Mucosa of gallbladder (tissue), 1 donor: ENCODE data around the gene TENT4A. TPM values are rescaled to one million over a fixed set of nuclear protein-coding genes. Genes with fewer than 3 reads are reported as not detected.

Experiments used
- DNase-seq: peaks from one replicate; pipeline ENCODE4 v3.0.0-alpha.2; 2020; ENCODE audit warnings: low spot score
- total RNA-seq: library from RNA; stranded (reverse); gene quantifications from one replicate; pipeline ENCODE4 v1.2.1, GENCODE V29; 2021
- donor health status: DM: no; HTN: no; CAD: no.

TENT4A gene
- total RNA-seq, 1 donor from 2014 or later, result 19.8 TPM

DNA sequence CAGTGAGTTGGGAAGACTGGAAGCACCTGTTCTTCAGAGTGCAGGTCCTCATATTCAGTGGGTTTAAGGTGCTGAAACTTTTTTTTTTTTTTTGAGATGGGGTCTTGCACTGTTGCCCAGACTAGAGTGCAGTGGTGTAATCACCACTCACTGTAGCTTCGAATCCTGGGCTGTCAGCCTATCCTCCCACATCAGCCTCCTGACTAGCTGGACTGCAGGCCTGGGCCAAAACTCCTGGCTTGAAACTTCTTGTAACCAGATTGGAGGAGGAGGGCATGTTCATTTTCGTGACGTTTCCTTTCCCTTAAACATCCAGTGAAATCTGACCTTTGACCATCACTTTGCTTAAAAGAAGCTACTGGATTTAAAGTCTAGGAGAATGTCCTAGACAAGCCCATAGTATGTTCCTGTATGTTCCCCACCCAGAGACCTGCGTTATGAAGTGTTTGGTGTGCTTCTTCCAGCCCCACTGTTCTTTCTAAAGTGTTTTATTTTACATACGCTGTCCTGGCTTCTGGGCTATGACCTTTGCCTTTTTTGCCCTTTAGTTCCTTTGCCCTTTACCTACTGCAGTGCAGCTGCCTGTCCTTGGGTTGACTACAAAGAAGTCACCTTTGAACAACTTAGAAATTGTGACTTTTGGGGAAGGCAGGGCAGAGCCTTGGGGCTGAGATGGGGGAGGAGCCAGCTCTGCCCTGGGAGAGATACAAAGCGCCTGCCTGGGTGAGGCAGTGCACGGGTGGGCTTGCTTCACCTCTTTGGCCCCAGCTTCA is 18.4 kb downstream of the TENT4A start:
- DNase-seq, result no peak

DNA sequence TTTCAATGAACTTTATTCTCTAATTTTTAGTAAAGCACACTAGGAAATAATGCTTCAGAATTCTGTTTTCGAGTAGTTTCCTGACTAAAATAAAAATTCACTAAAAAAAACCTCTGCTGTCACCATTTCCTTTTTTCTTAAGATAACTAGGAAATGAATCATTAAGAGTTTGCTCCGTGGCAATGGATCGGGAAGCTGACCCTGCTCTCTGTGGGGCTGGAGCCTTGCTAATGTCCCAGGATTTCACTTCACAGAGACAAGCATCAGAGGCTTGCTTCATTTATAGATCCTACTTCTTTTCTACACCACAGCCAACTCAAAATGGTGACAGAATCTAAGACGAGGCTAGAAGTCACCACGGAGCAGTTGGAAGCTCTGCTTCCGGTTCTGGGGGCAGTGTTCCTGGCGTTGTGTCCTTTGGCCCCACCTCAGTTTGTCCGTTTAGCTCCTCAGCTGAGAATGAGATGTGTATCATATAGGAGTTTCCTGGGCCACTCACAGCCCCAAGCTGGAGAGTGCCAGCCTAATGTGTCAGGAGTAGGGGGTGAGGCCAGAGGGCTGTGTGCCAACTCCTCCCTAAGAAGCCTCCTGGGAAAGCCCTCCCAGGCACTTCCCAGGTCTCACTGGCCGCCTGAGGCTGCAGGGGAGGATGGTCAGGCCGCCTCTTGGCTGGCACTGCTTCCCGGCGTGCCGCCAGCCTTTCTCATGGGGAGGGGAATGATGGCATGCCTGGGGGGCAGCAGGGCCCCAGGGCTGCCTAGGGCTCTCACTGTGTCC is 19.6 kb downstream of the TENT4A start:
- no peak for DNase-seq

DNA sequence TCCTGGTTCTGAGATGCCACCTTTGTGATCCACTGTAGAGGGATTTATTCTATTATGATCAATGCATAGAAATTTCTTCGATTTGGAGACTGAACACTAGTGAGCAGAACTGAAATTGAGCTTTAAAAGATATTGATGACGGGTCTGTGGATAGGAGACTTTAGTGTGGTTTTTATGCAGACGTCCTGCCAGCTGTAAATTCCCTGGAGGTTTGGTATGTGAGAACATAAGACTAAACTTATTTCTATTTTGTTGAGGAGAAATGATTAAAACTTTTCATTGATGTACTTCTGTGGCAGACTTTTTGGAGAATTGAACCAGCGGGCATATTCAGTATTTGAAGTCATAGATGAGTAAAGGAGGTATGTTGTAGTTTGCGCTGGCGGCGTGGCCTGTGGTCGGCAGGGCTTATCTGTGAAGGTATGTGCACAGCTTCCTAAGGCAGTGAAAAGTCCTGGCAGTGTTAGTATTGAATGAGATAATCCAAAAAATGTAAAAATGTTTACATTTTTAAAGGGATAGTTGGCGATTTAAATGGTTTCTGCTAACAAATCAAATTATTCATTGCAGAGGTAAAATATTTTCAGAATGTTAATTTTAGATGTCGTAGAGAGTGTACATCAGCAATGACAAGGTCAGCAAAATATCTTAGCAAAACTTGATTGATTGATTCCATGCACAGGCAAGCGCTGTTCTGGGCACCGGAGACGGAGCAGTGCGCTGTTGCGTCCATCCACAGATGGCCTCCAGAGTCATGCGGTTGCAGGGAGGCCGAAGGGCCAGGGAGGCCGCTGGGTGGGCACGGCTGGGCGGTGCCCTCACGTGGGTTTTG is 20.4 kb downstream of the TENT4A start:
- no peak for DNase-seq

DNA sequence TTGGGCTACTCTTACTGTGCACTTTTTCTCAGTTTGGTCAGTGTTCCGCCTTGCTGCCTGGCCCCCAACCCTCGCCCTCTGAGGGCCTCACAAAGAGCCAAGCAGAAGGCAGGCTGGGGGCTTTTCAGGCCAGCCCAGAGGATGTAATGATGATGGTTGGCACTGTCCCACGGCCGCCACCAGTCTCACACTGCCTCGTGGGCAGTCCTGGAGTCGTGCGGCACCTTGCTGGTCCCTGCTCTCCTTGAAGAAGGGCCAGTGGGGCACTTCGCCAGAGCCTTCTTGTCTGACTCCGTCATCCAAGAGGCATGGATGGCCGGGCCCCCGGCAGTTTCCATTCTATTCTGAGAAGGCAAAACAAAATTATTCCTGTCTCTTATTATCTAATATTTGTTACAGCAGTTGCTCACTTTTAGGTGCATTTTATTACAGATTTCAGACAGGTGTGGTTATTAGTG is 21.0 kb downstream of the TENT4A start:
- no peak for DNase-seq

DNA sequence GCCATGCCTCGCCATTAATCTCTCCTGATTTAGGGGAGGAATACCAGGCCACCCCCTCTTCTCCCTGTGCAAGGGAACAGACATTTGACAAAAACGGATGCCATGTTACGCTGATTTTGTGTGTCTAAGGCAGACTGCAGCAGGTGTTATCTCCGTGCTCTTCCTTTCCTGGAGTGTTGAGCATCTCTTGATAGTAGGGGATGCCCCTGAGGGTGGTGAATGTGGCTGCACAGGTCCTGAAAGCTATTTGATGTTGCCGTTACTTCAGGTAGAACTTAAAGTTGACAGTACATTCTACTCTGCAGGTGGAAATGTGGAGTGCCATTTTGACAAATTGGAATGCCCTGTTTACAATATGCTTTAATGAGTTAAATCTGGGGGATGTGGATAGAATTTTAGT is 21.5 kb downstream of the TENT4A start:
- no peak for DNase-seq

DNA sequence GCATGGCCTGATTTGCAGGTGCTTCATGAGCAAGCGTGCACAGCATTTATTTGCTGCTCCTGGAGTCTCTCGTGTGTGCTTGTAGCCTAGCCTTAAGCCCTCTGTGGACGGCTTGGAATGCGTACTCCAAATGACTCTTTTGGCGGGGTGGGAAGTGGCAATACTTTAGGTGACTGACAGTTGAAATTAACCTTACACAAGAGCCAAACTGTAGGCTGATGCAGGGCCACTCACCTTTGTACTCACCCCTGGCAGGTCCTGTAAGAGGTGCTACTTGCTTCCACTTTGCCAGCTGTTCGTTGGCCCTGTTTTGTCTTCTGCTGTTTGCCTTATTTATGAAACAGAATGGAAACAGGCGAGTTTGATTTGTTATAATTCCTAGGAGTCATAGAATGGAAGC is 22.9 kb downstream of the TENT4A start:
- no peak for DNase-seq

DNA sequence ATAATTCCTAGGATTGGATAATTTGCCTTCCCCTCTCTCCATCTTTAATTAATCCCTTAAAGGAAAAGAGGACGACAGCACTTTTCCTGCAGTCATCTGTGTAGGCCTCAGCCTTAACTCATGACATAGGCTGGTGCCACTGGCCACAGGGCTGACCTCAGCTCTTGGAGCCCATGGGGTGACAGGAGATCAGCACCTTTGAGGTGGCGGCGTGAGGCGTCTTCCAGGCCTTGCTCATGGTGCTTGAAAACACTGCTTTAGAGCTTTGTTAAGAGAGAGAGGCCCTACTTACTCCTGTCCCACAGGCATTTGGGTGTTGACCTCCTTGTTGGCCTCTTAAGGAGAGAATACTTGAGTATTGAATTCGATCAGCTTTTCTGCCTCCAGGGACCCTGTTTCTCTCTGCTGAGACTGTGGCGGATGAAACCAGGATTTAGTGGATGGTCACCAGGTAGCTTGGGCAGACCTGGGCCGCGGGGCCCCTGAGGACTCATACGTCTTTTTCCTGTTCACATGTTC is 23.4 kb downstream of the TENT4A start:
- no peak for DNase-seq

DNA sequence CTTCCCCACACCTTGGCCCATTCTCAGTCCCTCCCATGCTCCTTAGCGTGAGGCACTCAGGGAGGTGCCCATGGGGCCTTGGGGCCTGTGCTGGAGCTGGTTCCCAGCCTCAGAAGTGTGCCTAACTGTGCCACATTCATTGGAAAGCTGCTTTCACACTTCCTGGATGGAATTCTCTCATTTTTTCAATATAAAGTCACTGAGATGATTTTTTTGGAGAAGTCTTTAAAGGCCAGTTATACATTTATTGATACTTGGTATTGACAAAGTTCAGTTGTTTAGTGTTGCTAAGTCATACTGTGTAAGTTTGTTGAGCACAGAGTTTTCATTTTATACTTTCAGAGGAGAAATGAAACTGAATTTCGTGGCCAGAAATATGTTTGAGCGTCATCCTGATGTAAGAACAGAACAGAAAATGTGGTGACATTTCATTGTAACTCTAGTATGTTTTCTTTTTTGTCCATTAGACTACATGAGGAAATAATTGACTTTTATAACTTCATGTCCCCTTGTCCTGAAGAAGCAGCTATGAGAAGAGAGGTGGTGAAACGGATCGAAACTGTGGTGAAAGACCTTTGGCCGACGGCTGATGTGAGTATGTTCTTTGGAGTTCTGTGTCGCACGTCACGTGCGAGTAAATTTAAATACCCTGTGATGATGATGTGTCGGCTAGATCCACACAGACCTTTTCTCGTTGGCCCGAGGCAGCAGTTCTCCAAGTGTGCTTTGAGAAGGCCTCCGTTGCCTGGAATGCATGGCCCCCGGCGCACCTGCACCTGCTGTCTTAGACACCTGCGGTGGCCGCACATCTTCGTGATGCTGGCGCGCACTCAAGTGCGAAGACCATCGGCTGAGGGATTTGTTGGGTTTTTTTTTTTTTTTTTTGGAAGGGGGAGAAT is 24.1 kb downstream of the TENT4A start:
- DNase-seq, result no peak

DNA sequence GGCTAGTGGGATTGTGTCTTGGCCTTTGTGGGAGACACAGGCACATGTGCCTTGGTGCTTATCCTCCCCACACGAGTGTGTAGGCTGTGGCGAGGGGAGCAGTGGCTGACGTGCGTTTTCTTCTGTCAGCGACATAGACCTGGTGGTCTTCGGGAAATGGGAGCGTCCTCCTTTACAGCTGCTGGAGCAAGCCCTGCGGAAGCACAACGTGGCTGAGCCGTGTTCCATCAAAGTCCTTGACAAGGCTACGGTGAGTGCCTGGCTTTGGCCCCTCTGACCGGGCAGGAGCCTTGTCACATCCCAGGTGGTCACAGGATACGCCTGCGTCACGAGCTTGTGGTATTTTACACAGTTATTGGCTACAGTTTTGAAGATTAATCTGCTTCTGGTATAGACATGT is 26.4 kb downstream of the TENT4A start:
- DNase-seq, result no peak

DNA sequence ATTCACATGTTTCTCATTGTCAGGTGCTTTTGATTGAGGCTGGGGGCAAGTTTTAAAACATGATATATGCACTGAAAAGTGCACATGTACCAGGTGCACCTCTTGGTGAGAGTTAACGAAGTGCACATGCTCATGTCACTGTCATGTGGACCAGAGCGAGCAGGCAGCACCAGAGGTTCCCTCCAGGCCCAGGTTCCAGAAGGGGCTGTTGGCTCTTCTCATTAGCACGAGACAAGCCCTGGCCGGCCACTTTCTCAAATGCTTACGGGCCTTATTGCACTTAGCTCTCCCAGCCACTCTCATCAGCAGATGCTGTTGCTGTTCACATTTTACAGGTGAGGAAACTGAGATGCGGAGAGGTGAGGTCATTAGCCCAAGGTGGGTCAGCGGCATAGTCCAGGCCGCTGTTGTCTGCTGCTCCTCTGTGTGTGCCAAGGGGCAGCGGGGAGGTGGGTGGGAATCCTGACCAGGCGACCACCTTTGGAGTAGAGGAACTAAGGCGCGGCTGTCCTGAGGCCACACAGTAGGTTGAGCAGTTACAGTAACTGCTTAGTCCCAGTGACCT is 27.4 kb downstream of the TENT4A start:
- no peak for DNase-seq

DNA sequence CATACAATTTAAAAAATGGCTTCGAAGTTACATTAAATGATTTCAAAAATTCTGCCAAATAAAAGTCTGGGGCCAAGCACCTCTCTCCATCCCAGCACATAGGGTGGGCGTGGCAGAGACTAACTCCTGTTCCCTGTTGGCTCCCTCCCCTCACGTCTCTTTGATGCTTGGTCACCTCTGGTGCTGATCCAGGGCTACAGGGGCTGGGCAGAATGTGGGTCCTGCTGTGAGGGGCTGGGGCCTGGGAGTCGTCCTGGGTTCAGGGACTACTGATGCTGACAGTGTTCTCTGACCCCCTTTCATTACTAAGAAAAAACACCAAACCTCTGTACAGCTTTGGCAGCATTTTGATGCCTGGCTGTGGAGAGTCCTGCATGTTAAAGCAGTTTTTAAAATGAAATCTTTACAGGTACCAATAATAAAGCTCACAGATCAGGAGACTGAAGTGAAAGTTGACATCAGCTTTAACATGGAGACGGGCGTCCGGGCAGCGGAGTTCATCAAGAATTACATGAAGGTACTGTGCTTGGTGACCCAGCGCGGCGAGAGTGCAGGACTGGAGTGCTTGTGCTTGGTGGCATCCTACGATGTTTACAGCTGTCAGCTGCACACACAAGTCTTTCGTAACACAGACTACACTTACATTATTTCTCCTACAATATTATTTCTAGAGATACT is 29.0 kb downstream of the TENT4A start:
- no peak for DNase-seq

DNA sequence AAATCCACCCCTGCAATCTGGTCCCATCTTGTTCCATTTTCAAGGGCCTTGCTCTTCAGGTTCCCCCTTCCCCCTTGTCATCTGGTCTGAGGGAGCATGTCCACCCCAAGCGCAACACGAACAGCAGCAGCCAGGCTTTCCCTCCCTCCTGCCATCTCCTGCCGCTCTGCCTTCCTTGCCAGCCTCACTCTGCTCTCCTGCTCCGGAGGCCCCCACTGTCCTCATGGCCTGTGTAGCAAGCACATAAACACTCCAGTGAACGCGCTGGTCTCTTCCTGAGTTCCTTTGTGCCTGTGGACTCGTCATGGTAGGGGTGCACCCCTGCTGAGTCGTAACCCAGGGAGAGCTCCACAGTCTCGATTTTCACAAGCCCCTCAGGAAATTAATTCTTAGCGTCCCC is 29.9 kb downstream of the TENT4A start:
- DNase-seq, result no peak

DNA sequence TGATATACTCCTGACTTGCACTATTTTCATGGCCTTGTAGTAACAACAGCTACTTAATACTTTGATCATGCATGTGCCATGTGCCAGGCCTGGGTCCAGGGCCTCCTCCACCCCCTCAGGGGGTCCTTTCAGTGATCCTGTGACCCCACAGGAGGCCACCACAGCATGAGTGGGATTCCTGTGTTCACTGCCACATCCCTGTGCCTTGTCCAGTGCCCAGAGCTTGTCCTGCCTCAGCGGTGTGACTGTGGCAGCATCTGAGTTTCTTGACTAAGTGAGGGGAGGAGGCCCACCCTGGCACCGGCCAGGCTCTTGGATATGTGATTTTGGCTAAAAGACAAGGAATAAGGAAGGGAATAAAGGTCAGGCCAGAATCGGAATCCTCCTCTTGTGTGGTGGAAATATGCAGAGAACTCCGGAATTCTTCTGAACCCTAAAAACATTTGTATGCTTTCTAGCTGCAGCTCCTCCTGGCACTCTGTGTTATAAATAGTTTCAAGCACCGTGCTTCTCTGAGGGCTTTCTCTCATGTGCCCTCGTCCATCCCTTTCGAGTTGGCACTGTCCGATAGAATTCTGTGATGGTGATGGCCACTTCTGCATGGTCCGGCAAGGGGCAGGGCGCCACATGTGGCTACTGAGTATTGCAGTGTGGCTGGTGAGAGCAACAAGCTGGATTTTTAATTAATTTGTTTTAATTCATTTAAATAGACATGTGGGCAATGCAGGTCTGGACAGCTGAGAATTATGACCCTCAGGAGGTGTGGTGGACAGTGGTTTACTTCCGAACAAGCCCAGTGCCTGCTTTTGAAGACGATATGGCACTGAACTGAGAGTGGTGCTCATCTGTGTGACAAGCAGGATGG is 31.8 kb downstream of the TENT4A start:
- DNase-seq, result no peak

DNA sequence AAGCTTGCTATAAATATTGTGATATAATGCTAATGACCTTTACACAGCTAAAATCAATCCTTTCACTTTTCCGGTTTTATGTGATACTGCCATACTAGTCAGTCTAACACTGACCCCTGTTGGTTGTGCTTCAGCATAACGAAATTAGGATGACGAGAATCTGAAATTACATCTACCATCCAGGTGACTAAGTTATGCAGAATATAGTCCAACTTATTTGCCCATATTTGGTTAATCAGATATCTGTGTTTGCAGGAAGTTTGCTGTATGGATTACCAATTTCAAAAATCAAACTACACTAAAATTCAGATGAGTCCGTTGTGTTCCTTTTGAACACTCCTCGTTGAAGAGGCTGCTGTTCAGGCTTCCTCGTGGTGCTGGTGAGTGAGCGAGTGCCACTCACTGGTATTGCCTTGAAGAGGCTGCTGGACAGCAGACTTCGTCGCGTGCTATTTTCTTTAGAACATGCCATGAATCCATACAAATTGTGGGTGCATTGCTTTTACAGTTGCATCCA is 32.5 kb downstream of the TENT4A start:
- DNase-seq, result no peak

DNA sequence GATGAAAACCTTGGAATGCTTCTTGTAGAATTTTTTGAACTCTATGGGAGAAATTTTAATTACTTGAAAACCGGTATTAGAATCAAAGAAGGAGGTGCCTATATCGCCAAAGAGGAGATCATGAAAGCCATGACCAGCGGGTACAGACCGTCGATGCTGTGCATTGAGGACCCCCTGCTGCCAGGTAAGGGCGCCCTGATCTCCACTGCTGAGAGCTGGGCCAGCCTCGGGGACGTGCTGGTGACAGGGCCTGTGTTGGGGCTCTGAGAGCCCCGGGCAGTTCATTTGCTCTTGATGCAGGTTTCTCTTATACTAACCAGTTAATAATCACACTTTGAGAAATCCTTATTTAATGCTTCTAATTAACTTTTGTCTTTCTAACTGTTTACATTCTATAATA is 33.0 kb downstream of the TENT4A start:
- DNase-seq, result no peak

DNA sequence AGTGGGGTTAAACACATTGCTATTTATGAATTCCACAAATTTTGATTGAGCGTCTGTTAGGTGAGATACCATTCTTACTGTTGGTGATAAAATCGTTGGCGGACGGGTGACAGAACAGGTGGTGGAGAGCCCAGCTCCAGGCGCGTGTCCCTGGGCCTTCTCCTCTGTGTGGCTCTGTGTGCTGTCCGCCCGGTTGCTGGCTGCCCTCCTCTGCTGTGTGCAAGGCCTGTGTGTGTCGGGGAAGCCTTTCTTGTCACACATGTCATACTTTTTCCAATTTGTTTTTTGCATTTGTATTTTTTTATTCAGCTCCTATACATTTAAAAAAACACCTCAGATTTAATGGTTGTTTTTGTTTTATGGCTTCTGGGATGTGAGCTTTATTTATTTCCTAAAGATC is 33.9 kb downstream of the TENT4A start:
- DNase-seq, result no peak

DNA sequence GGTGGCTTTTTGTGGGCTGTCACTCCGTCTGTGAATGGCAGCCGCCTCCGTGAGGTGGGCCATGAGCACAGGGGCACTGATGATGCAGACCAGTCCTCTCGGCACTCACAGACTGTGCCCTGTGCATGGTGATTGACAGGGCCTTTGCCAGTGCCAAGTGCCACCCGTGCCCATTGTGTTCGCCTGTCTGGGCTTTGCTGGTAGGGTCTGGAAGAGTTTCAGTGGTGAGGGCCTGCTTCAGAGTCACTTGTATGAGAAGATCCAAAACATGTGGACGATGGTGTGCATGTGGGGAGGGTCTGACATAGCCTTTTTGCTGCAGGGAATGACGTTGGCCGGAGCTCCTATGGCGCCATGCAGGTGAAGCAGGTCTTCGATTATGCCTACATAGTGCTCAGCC is 34.9 kb downstream of the TENT4A start:
- DNase-seq, result no peak

DNA sequence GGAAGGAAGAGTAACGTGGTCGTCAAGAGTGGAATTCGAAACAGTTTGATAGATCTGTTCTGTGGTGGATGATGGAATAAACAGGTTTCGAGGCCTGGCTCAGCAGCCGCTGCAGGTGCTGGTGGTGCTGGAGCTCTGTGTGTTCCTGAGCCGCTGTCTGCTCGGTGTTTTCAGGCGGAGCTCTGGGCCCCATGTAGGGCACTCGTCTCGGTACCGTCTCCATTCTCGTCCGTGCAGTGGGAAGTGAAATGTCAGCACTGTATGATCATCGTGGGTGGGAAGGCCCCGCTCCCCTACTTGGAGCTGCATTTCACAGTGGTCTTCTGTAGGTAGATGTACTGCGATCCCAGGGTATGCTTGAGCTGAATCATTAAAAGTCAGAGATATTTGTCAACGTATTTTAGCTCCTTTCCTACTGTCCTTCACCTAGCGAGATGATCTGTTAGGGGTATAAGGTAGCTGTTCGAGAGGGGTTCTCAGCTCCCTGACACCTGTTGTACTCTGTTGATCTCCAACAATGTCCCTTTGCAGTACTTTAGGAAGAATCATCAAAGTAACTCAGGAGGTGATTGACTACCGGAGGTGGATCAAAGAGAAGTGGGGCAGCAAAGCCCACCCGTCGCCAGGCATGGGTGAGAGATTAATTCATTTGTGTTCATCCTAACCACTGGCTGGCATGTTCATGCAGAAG is 35.9 kb downstream of the TENT4A start:
- no peak for DNase-seq
